Loucy (cell line): ENCODE results near the gene ARHGAP42.

Experiments used
- H2AFZ ChIP-seq: fragments of 200-600 bp; sonication (generic); 2 replicates; pipeline ENCODE4 v1.6.0; 2016; ENCODE audit warnings: antibody characterized with exemption, mild to moderate bottlenecking, low read length, moderate library complexity
- H3F3A ChIP-seq: fragments of 200-600 bp; 2 replicates; pipeline ENCODE4 v1.6.0; 2016; ENCODE audit warnings: antibody characterized with exemption, low read depth, mild to moderate bottlenecking
- H3K27me3 ChIP-seq: fragments of 200-600 bp; sonication (generic); 2 replicates; pipeline ENCODE4 v1.6.1; 2014; ENCODE audit warnings: low read length, mild to moderate bottlenecking; ENCODE audit not compliant: insufficient read depth, poor library complexity, severe bottlenecking
- H3K36me3 ChIP-seq: fragments of 200-600 bp; sonication (generic); 2 replicates; pipeline ENCODE4 v1.6.1; 2016; ENCODE audit warnings: low read length; ENCODE audit not compliant: insufficient read depth
- H3K4me1 ChIP-seq: fragments of 200-600 bp; sonication (generic); 2 replicates; pipeline ENCODE4 v1.5.1; 2014; ENCODE audit warnings: low read length, mild to moderate bottlenecking; ENCODE audit not compliant: insufficient read depth, poor library complexity, severe bottlenecking
- H3K4me2 ChIP-seq: fragments of 200-600 bp; sonication (generic); 2 replicates; pipeline ENCODE4 v1.6.0; 2014; ENCODE audit warnings: antibody characterized with exemption, low read length, low read depth, mild to moderate bottlenecking; ENCODE audit not compliant: poor library complexity, severe bottlenecking
- H3K4me3 ChIP-seq: fragments of 200-600 bp; sonication (generic); 2 replicates; pipeline ENCODE4 v1.5.1; 2014; ENCODE audit warnings: low read length, mild to moderate bottlenecking, mixed read lengths; ENCODE audit not compliant: poor library complexity, severe bottlenecking
- H3K79me2 ChIP-seq: fragments of 200-600 bp; sonication (generic); 2 replicates; pipeline ENCODE4 v1.6.1; 2014; ENCODE audit warnings: low read length; ENCODE audit not compliant: insufficient read depth
- H3K9ac ChIP-seq: fragments of 200-600 bp; sonication (generic); 2 replicates; pipeline ENCODE4 v1.6.0; 2014; ENCODE audit warnings: mild to moderate bottlenecking, low read depth, low read length, moderate library complexity; ENCODE audit not compliant: poor library complexity, severe bottlenecking
- H3K9me2 ChIP-seq: fragments of 200-600 bp; sonication (generic); replicated peaks from 2 replicates; pipeline ENCODE4 v1.6.1; 2016; ENCODE audit warnings: low read depth, low read length, mixed read lengths
- H3K9me3 ChIP-seq: fragments of 200-600 bp; sonication (generic); 2 replicates; pipeline ENCODE4 v1.6.1; 2014; ENCODE audit warnings: mild to moderate bottlenecking, antibody characterized with exemption, low read length, low read depth; ENCODE audit not compliant: insufficient read depth
- H4K20me1 ChIP-seq: fragments of 200-600 bp; sonication (generic); 2 replicates; pipeline ENCODE4 v1.6.0; 2014; ENCODE audit warnings: antibody characterized with exemption, low read length, mild to moderate bottlenecking; ENCODE audit not compliant: insufficient read depth, poor library complexity, severe bottlenecking
- CTCF ChIP-seq: fragments of 200-600 bp; sonication (generic); conservative IDR thresholded peaks from 2 replicates; pipeline ENCODE4 v1.5.1; 2014; ENCODE audit warnings: mild to moderate bottlenecking, antibody characterized with exemption, low read length
- EZH2phosphoT487 ChIP-seq: fragments of 200-600 bp; IDR thresholded peaks from 2 replicates; pipeline ENCODE4 v1.6.1; 2018; ENCODE audit warnings: antibody characterized with exemption, mild to moderate bottlenecking, moderate library complexity, borderline replicate concordance

The ARHGAP42 gene

GRCh38 chr11:100670140-100670539 is 16.9 kb upstream of the ARHGAP42 start:
- H3K9me3 ChIP-seq, result no peaks in the 10 kb centered on the region; the same call in 1 of the 2 replicates
- H2AFZ ChIP-seq, result no peak overlapping the region
- no peaks in the 10 kb centered on the region for H3F3A ChIP-seq
- no peaks in the 10 kb centered on the region for H3K4me1 ChIP-seq
- no peaks in the 10 kb centered on the region for H3K9me2 ChIP-seq
- H3K27me3 ChIP-seq, result no peaks in the 10 kb centered on the region
- no peaks in the 10 kb centered on the region for H4K20me1 ChIP-seq
- H3K9ac ChIP-seq, result no peak overlapping the region
- no peaks in the 10 kb centered on the region for H3K79me2 ChIP-seq
- H3K36me3 ChIP-seq, result no peaks in the 10 kb centered on the region
- no peak overlapping the region for H3K4me3 ChIP-seq
- no peak overlapping the region for H3K4me2 ChIP-seq
- TF ChIP-seq CTCF (no peak), EZH2phosphoT487 (no peak)

GRCh38 chr11:100671471-100671870 is 15.6 kb upstream of the ARHGAP42 start:
- H3K9me3 ChIP-seq, result no peaks in the 10 kb centered on the region; the same call in 1 of the 2 replicates
- H3K79me2 ChIP-seq, result no peaks in the 10 kb centered on the region
- H3F3A ChIP-seq, result no peaks in the 10 kb centered on the region
- H3K4me1 ChIP-seq, result no peaks in the 10 kb centered on the region
- no peaks in the 10 kb centered on the region for H4K20me1 ChIP-seq
- H3K9ac ChIP-seq, result no peak overlapping the region
- no peak overlapping the region for H3K4me2 ChIP-seq
- no peaks in the 10 kb centered on the region for H3K9me2 ChIP-seq
- no peaks in the 10 kb centered on the region for H3K27me3 ChIP-seq
- TF ChIP-seq CTCF (no peak), EZH2phosphoT487 (no peak)
- no peaks in the 10 kb centered on the region for H3K36me3 ChIP-seq
- no peak overlapping the region for H3K4me3 ChIP-seq
- no peak overlapping the region for H2AFZ ChIP-seq

- Histone ChIP-seq H3K27me3 (no peaks in the 10 kb centered on the region), H3K4me3 (no peak overlapping the region), H2AFZ (no peak overlapping the region), H4K20me1 (no peaks in the 10 kb centered on the region), H3K9me3 (no peaks in the 10 kb centered on the region; the same call in 1 of the 2 replicates), H3K4me2 (no peak overlapping the region), H3K36me3 (no peaks in the 10 kb centered on the region), H3F3A (no peaks in the 10 kb centered on the region), H3K9me2 (no peaks in the 10 kb centered on the region), H3K9ac (no peak overlapping the region), H3K4me1 (no peaks in the 10 kb centered on the region), H3K79me2 (no peaks in the 10 kb centered on the region)
- TF ChIP-seq CTCF (no peak), EZH2phosphoT487 (no peak)
These were observed 14.5 kb upstream of the ARHGAP42 start for GRCh38 chr11:100672498-100673033.
